Measurements from ENCODE around the gene STAC3. TPM values are rescaled to one million over a fixed set of nuclear protein-coding genes. Genes with fewer than 3 reads are reported as not detected.

The STAC3 gene
- total and polyA plus RNA-seq, 2 of the 13 experiments (the other 11 are each of a cell fraction or from before 2014, with no cell fraction given) = 0.18 to 0.22 TPM

DNA sequence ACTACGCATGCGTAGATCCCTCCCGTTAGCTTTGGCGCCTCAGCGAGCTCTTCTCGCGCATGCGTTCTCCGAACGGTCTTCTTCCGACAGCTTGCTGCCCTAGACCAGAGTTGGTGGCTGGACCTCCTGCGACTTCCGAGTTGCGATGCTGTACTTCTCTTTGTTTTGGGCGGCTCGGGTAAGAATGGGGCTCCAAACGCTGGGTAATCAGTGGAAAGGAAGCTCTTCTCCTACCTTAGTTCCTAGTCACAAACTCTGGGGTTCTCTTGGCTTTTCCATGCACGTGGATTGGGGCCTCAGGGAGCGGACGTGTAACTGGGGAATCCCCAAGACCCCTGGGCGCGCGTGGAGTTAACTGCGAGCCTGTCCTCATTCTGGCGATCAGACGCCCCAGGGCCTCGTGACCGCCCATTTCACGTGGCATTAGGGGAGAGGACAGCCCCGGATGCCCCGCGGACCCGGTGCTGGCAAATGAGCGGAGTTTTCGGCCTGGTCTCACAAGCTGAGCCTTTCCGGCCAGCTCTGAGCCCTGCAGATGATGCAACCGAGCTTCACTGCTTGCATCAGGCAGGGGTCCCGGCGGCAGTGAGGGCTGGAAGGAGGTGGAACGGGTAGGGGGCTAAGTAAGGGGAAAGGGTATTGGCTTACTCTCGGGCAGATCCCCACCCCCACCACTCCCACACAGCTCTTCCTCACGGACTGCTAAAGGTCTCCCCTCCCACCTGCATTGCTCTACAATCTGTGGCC lies 21.2 kb downstream of the STAC3 start, which contains the start of gene SHMT2 (continued):
- TF ChIP-seq ZBTB4 (CRISPR knock-in tag; IDR thresholded peaks at IDR 0.05; ENCODE audit: borderline replicate concordance) (peak; percentile 87), ZNF3 (CRISPR knock-in tag; IDR thresholded peaks at IDR 0.05) (no peak), ZNF576 (CRISPR knock-in tag; IDR thresholded peaks at IDR 0.05) (no peak), ZNF746 (CRISPR knock-in tag; IDR thresholded peaks at IDR 0.05) (peak; percentile 45; the same call in 1 of the 2 replicates), DNMT1 (CRISPR knock-in tag; IDR thresholded peaks at IDR 0.05) (no peak), ZNF552 (CRISPR knock-in tag; IDR thresholded peaks at IDR 0.05; ENCODE audit: borderline replicate concordance) (no peak), MTF2 (CRISPR knock-in tag; IDR thresholded peaks at IDR 0.05; ENCODE audit: borderline replicate concordance) (no peak), SCMH1 (CRISPR knock-in tag; IDR thresholded peaks at IDR 0.05; ENCODE audit: borderline replicate concordance) (no peak), ZNF225 (CRISPR knock-in tag; IDR thresholded peaks at IDR 0.05) (no peak; the same call in 1 of the 2 replicates), LBX2 (CRISPR knock-in tag; IDR thresholded peaks at IDR 0.05; ENCODE audit: borderline replicate concordance) (no peak), KLF13 (CRISPR knock-in tag; IDR thresholded peaks at IDR 0.05) (no peak; the same call in 1 of the 2 replicates)
- TF ChIP-seq, protein P1, sequence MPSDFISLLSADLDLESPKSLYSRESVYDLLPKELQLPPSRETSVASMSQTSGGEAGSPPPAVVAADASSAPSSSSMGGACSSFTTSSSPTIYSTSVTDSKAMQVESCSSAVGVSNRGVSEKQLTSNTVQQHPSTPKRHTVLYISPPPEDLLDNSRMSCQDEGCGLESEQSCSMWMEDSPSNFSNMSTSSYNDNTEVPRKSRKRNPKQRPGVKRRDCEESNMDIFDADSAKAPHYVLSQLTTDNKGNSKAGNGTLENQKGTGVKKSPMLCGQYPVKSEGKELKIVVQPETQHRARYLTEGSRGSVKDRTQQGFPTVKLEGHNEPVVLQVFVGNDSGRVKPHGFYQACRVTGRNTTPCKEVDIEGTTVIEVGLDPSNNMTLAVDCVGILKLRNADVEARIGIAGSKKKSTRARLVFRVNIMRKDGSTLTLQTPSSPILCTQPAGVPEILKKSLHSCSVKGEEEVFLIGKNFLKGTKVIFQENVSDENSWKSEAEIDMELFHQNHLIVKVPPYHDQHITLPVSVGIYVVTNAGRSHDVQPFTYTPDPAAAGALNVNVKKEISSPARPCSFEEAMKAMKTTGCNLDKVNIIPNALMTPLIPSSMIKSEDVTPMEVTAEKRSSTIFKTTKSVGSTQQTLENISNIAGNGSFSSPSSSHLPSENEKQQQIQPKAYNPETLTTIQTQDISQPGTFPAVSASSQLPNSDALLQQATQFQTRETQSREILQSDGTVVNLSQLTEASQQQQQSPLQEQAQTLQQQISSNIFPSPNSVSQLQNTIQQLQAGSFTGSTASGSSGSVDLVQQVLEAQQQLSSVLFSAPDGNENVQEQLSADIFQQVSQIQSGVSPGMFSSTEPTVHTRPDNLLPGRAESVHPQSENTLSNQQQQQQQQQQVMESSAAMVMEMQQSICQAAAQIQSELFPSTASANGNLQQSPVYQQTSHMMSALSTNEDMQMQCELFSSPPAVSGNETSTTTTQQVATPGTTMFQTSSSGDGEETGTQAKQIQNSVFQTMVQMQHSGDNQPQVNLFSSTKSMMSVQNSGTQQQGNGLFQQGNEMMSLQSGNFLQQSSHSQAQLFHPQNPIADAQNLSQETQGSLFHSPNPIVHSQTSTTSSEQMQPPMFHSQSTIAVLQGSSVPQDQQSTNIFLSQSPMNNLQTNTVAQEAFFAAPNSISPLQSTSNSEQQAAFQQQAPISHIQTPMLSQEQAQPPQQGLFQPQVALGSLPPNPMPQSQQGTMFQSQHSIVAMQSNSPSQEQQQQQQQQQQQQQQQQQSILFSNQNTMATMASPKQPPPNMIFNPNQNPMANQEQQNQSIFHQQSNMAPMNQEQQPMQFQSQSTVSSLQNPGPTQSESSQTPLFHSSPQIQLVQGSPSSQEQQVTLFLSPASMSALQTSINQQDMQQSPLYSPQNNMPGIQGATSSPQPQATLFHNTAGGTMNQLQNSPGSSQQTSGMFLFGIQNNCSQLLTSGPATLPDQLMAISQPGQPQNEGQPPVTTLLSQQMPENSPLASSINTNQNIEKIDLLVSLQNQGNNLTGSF (CRISPR knock-in tag; IDR thresholded peaks at IDR 0.05) = 0 out of 2 replicates have a peak, but pooled peaks have one; percentile 21
- TF ChIP-seq, protein P2, sequence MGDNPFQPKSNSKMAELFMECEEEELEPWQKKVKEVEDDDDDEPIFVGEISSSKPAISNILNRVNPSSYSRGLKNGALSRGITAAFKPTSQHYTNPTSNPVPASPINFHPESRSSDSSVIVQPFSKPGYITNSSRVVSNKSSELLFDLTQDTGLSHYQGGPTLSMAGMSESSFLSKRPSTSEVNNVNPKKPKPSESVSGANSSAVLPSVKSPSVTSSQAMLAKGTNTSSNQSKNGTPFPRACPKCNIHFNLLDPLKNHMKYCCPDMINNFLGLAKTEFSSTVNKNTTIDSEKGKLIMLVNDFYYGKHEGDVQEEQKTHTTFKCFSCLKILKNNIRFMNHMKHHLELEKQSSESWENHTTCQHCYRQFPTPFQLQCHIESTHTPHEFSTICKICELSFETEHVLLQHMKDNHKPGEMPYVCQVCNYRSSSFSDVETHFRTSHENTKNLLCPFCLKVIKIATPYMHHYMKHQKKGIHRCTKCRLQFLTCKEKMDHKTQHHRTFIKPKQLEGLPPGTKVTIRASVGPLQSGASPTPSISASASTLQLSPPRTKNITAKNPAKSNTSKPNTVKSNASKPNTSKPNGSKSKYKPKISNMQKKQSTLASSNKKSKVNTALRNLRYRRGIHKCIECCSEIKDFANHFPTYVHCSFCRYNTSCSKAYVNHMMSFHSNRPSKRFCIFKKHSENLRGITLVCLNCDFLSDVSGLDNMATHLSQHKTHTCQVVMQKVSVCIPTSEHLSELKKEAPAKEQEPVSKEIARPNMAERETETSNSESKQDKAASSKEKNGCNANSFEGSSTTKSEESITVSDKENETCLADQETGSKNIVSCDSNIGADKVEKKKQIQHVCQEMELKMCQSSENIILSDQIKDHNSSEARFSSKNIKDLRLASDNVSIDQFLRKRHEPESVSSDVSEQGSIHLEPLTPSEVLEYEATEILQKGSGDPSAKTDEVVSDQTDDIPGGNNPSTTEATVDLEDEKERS (CRISPR knock-in tag; IDR thresholded peaks at IDR 0.05) = 0 out of 2 replicates have a peak, but pooled peaks have one; percentile 30
- TF ChIP-seq, protein P3, sequence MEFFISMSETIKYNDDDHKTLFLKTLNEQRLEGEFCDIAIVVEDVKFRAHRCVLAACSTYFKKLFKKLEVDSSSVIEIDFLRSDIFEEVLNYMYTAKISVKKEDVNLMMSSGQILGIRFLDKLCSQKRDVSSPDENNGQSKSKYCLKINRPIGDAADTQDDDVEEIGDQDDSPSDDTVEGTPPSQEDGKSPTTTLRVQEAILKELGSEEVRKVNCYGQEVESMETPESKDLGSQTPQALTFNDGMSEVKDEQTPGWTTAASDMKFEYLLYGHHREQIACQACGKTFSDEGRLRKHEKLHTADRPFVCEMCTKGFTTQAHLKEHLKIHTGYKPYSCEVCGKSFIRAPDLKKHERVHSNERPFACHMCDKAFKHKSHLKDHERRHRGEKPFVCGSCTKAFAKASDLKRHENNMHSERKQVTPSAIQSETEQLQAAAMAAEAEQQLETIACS (CRISPR knock-in tag; IDR thresholded peaks at IDR 0.05) = no peak
